Keratinocyte (primary cell): ENCODE measurements around the gene MMAB. TPM values are rescaled to one million over a fixed set of nuclear protein-coding genes. Genes with fewer than 3 reads are reported as not detected.

Experiments
- DNase-seq: peaks from one replicate; pipeline ENCODE4 v3.0.0-alpha.2; 2011; ENCODE audit warnings: low read depth, missing footprints, low spot score
- FAIRE-seq: peaks from 2 replicates; lab custom pipeline; 2011; peaks lifted over from hg19 to GRCh38; lab: Jason Lieb, UNC
- H2AFZ ChIP-seq: 2 replicates; pipeline ENCODE4 v1.6.0; 2012; ENCODE audit warnings: low read length, control low read depth, inconsistent platforms; ENCODE audit not compliant: control insufficient read depth
- H3K27ac ChIP-seq: 2 replicates; pipeline ENCODE4 v1.5.1; 2011; ENCODE audit warnings: low read length; ENCODE audit not compliant: control insufficient read depth, insufficient read depth
- H3K27me3 ChIP-seq: 3 replicates; pipeline ENCODE4 v1.6.0; 2011; ENCODE audit warnings: low read length; ENCODE audit not compliant: control insufficient read depth, insufficient read depth; ENCODE audit errors: extremely low read depth
- H3K36me3 ChIP-seq, 2 experiments: 2 replicates in 1 of 2; 3 replicates in 1 of 2; pipeline ENCODE4 v1.5.1; 2011; ENCODE audit warnings: low read length in 2 of 2, mild to moderate bottlenecking in 1 of 2; ENCODE audit not compliant: control insufficient read depth in 2 of 2, insufficient read depth in 2 of 2; ENCODE audit errors: extremely low read depth in 1 of 2
- H3K4me1 ChIP-seq: 3 replicates; pipeline ENCODE4 v1.5.1; 2011; ENCODE audit warnings: low read length; ENCODE audit not compliant: control insufficient read depth, insufficient read depth; ENCODE audit errors: extremely low read depth
- H3K4me2 ChIP-seq: 3 replicates; pipeline ENCODE4 v1.6.0; 2011; ENCODE audit warnings: low read depth, low read length; ENCODE audit not compliant: control insufficient read depth, insufficient read depth; ENCODE audit errors: extremely low read depth
- H3K4me3 ChIP-seq, 3 experiments: fragments of 200-600 bp in 1 of 3; sonication (generic) in 1 of 3; 2 replicates in 2 of 3; 3 replicates in 1 of 3; pipeline ENCODE4 v1.5.1; 2011 to 2016; ENCODE audit warnings: low read length in 3 of 3, mild to moderate bottlenecking in 3 of 3, control low read depth in 2 of 3, inconsistent platforms in 1 of 3, low read depth in 1 of 3, mixed read lengths in 1 of 3, mixed run types in 1 of 3, moderate library complexity in 1 of 3; ENCODE audit not compliant: control insufficient read depth in 2 of 3, insufficient read depth in 2 of 3; ENCODE audit errors: extremely low read depth in 1 of 3
- H3K79me2 ChIP-seq: 2 replicates; pipeline ENCODE4 v1.6.0; 2012; ENCODE audit warnings: low read length; ENCODE audit not compliant: control insufficient read depth, insufficient read depth
- H3K9ac ChIP-seq: 3 replicates; pipeline ENCODE4 v1.6.0; 2011; ENCODE audit warnings: low read length; ENCODE audit not compliant: control insufficient read depth, insufficient read depth; ENCODE audit errors: extremely low read depth
- H3K9me1 ChIP-seq: 3 replicates; pipeline ENCODE4 v1.6.0; 2011; ENCODE audit warnings: low read length; ENCODE audit not compliant: control insufficient read depth, insufficient read depth; ENCODE audit errors: extremely low read depth
- H3K9me3 ChIP-seq: 2 replicates; pipeline ENCODE4 v1.5.1; 2012; ENCODE audit warnings: low read depth, low read length; ENCODE audit not compliant: control insufficient read depth
- H4K20me1 ChIP-seq: 3 replicates; pipeline ENCODE4 v1.6.0; 2011; ENCODE audit warnings: low read length; ENCODE audit not compliant: control insufficient read depth, insufficient read depth; ENCODE audit errors: extremely low read depth
- EZH2 ChIP-seq: IDR thresholded peaks from one replicate; pipeline ENCODE4 v1.6.1; 2012; ENCODE audit warnings: inconsistent platforms, mild to moderate bottlenecking, low read length, moderate library complexity
- dilution Hi-C: fragments of 300-500 bp; cut with MboI; formaldehyde crosslinking; loops from one replicate; pipeline ENCODE4 v1.7.0; 2020; ENCODE audit warnings: low sequenced_read_pairs; ENCODE audit not compliant: extremely low pct_ligation_motif_present
- polyA plus RNA-seq, 5 experiments: library from polyadenylated mRNA; depleted of rRNA in 3 of 5; stranded (reverse) in 3 of 5; stranded (forward) in 1 of 5; unstranded in 1 of 5; fragments of >200 nt; gene quantifications; 1 replicate in 1 of 5; 2 replicates in 3 of 5; 3 replicates in 1 of 5; pipeline versions ENCODE4 v1.2.1 to v1.2.3, GENCODE V29; 2011 to 2012; ENCODE audit warnings: missing spikeins in 2 of 5, low read depth in 1 of 5, low replicate concordance in 1 of 5
- TF ChIP-seq, protein P1 (sequence below), 3 experiments: IDR thresholded peaks in 1 of 3; conservative IDR thresholded peaks in 1 of 3; optimal IDR thresholded peaks in 1 of 3; 2 replicates in 2 of 3; 3 replicates in 1 of 3; pipeline versions ENCODE3 to v1.5.1; 2011; ENCODE audit warnings: low read length in 3 of 3, mild to moderate bottlenecking in 3 of 3, moderate library complexity in 2 of 3, control low read depth in 1 of 3, inconsistent platforms in 1 of 3; ENCODE audit not compliant: insufficient read depth in 2 of 3; ENCODE audit errors: extremely low read depth in 1 of 3

Gene MMAB
- polyA plus RNA-seq, 1 donor (not counting 4 experiments of a cell fraction or from before 2014, with no cell fraction given) = 30.6 TPM

- FAIRE-seq (no peak), DNase-seq (no peak)
These were observed 27.2 kb upstream of the MMAB start for GRCh38 chr12:109600481-109600880.

DNA sequence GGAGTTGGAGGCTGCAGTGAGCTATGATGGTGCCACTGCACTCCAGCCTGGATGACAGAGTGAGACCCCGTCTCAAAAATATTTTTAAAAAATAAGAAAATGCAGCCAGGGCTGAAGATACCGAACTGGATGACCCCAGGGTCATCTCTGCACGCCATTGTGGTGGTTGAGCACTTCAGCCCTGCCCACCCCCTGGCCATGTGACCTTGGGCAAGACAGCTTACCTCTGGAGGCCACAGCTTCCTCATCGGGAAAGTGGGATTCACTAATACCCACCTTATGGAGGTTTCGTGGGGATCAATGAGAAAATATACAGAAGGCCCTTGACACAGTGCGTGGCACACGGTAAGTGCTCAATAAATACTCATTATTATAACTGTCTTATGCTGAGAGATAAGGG is 25.8 kb upstream of the MMAB start:
- H3K27me3 ChIP-seq = no peaks in the 10 kb centered on the region
- dilution Hi-C loops = no loop called here
- no peak overlapping the region for H3K4me2 ChIP-seq

More at GRCh38 chr12:109600481-109600880, 27.2 kb upstream of the MMAB start:
- no peaks in the 10 kb centered on the region for H4K20me1 ChIP-seq
- no peaks in the 10 kb centered on the region for H3K4me1 ChIP-seq
- H2AFZ ChIP-seq = no peak overlapping the region
- H3K27me3 ChIP-seq = no peaks in the 10 kb centered on the region
- H3K9me3 ChIP-seq = no peaks in the 10 kb centered on the region
- TF ChIP-seq, protein P1, sequence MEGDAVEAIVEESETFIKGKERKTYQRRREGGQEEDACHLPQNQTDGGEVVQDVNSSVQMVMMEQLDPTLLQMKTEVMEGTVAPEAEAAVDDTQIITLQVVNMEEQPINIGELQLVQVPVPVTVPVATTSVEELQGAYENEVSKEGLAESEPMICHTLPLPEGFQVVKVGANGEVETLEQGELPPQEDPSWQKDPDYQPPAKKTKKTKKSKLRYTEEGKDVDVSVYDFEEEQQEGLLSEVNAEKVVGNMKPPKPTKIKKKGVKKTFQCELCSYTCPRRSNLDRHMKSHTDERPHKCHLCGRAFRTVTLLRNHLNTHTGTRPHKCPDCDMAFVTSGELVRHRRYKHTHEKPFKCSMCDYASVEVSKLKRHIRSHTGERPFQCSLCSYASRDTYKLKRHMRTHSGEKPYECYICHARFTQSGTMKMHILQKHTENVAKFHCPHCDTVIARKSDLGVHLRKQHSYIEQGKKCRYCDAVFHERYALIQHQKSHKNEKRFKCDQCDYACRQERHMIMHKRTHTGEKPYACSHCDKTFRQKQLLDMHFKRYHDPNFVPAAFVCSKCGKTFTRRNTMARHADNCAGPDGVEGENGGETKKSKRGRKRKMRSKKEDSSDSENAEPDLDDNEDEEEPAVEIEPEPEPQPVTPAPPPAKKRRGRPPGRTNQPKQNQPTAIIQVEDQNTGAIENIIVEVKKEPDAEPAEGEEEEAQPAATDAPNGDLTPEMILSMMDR (optimal IDR thresholded peaks at IDR 0.05 in 1 of 3, IDR thresholded peaks at IDR 0.05 in 1 of 3, conservative IDR thresholded peaks at IDR 0.05 in 1 of 3; ENCODE audit: extremely low read depth in 1 of 3, insufficient read depth in 2 of 3, low read length in 3 of 3) = no peak
- TF ChIP-seq EZH2 = no peak
- no peak overlapping the region for H3K27ac ChIP-seq
- dilution Hi-C loops = no loop called here
- no peak overlapping the region for H3K9ac ChIP-seq
- no peak overlapping the region for H3K4me2 ChIP-seq
- no peaks in the 10 kb centered on the region for H3K79me2 ChIP-seq
- H3K9me1 ChIP-seq = no peaks in the 10 kb centered on the region
- H3K4me3 ChIP-seq = no peak overlapping the region
- peaks cover 0 to 5% of the 10 kb centered on the region in 2 experiments for H3K36me3 ChIP-seq

More for the DNA sequence above, 25.8 kb upstream of the MMAB start:
- H3K4me3 ChIP-seq = no peak overlapping the region
- no peak overlapping the region for H2AFZ ChIP-seq
- TF ChIP-seq, protein P1 (optimal IDR thresholded peaks at IDR 0.05 in 1 of 3, IDR thresholded peaks at IDR 0.05 in 1 of 3, conservative IDR thresholded peaks at IDR 0.05 in 1 of 3; ENCODE audit: extremely low read depth in 1 of 3, insufficient read depth in 2 of 3, low read length in 3 of 3) = no peak
- TF ChIP-seq EZH2 = no peak
- no peaks in the 10 kb centered on the region for H3K4me1 ChIP-seq
- H4K20me1 ChIP-seq = no peaks in the 10 kb centered on the region
- FAIRE-seq (no peak), DNase-seq (no peak)
- no peaks in the 10 kb centered on the region for H3K9me3 ChIP-seq
- H3K27ac ChIP-seq = no peak overlapping the region
- no peaks in the 10 kb centered on the region for H3K9me1 ChIP-seq
- peaks cover 5 to 12% of the 10 kb centered on the region in 2 experiments for H3K36me3 ChIP-seq
- no peaks in the 10 kb centered on the region for H3K79me2 ChIP-seq
- no peak overlapping the region for H3K9ac ChIP-seq
